ENCODE measurements around the gene TBC1D22A.
A peak's percentile ranks its signal among the peaks of the same experiment; 100 is the strongest.

DNA sequence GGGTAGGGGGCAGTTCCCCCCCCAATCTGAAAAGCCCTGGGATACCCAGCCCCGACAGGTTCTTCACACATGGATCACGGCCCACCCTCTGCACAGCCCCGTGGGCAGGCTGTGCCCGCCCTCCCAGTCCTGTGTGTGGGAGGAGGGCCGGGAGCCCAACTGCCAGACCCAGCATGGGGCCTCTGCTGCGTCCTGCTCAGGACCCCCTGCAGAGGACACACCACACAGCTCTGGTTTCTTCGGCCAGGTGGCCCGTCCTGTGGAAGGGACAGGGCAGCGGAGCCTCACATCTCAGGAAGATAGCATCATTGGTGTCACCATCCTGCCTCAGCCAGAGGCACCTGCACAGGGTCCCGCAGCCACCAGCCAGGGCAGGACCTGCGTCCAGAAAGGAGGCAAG lies 396.0 kb downstream of the TBC1D22A start:
- TF ChIP-seq, protein P1, sequence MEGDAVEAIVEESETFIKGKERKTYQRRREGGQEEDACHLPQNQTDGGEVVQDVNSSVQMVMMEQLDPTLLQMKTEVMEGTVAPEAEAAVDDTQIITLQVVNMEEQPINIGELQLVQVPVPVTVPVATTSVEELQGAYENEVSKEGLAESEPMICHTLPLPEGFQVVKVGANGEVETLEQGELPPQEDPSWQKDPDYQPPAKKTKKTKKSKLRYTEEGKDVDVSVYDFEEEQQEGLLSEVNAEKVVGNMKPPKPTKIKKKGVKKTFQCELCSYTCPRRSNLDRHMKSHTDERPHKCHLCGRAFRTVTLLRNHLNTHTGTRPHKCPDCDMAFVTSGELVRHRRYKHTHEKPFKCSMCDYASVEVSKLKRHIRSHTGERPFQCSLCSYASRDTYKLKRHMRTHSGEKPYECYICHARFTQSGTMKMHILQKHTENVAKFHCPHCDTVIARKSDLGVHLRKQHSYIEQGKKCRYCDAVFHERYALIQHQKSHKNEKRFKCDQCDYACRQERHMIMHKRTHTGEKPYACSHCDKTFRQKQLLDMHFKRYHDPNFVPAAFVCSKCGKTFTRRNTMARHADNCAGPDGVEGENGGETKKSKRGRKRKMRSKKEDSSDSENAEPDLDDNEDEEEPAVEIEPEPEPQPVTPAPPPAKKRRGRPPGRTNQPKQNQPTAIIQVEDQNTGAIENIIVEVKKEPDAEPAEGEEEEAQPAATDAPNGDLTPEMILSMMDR (IDR thresholded peaks at IDR 0.05; ENCODE audit: insufficient read depth, low read depth, low read length), result no peak
- peak; percentile 8 for TF ChIP-seq EZH2 (IDR thresholded peaks at IDR 0.05; ENCODE audit: insufficient read depth, low read length)

Measured in astrocyte (in vitro differentiated cells and primary cell).